CD4-positive, alpha-beta T cell (primary cell): ENCODE measurements around the gene KCNAB1. TPM values are rescaled to one million over a fixed set of nuclear protein-coding genes. Genes with fewer than 3 reads are reported as not detected.

ENCODE experiments used
- ATAC-seq: fragments of 200-7000 bp; cut with Tn5 transposase; one replicate; pipeline ENCODE4 v1.10.0; 2022; ENCODE audit warnings: mild to moderate bottlenecking; ENCODE audit not compliant: poor library complexity
- CTCF ChIA-PET: fragments of 350-600 bp; sonication (Branson Sonifier 250); formaldehyde crosslinking; loops from one replicate; lab custom pipeline; 2021; ENCODE audit warnings: antibody characterized with exemption, inconsistent platforms; lab: Charles Lee
- POLR2A ChIA-PET: fragments of 350-600 bp; sonication (Branson Sonifier 250); formaldehyde crosslinking; loops from one replicate; lab custom pipeline; 2021; ENCODE audit warnings: antibody characterized with exemption, inconsistent platforms; lab: Charles Lee
- DNase-seq, 14 experiments: peaks; one replicate each; pipeline ENCODE4 v3.0.0-alpha.2; 2013 to 2020; ENCODE audit warnings: mixed read lengths in 2 of 14
- H3K27ac ChIP-seq, 2 donors: one replicate each; pipeline versions ENCODE4 v1.5.1 to v1.7.0; 2013; ENCODE audit warnings: low read length in 2 of 2, low read depth in 1 of 2, mild to moderate bottlenecking in 1 of 2
- H3K27me3 ChIP-seq, 2 experiments: 1 replicate in 1 of 2; 2 replicates in 1 of 2; pipeline versions ENCODE4 v1.6.1 to v1.7.0; 2013; ENCODE audit warnings: low read length in 2 of 2, control low read depth in 1 of 2, mild to moderate bottlenecking in 1 of 2, moderate library complexity in 1 of 2; ENCODE audit not compliant: insufficient read depth in 2 of 2, control insufficient read depth in 1 of 2
- H3K36me3 ChIP-seq: one replicate; pipeline ENCODE4 v1.6.1; 2013; ENCODE audit warnings: low read length, control low read depth; ENCODE audit not compliant: insufficient read depth
- H3K4me1 ChIP-seq: one replicate; pipeline ENCODE4 v1.6.1; 2013; ENCODE audit warnings: low read length, control low read depth; ENCODE audit not compliant: insufficient read depth
- H3K4me3 ChIP-seq: one replicate; pipeline ENCODE4 v1.5.1; 2013; ENCODE audit warnings: mild to moderate bottlenecking, low read length, moderate library complexity
- H3K9me3 ChIP-seq, 2 experiments: 1 replicate in 1 of 2; 2 replicates in 1 of 2; pipeline versions ENCODE4 v1.6.1 to v1.7.0; 2013; ENCODE audit warnings: low read length in 2 of 2, mild to moderate bottlenecking in 2 of 2, control low read depth in 1 of 2, moderate library complexity in 1 of 2; ENCODE audit not compliant: control insufficient read depth in 1 of 2, insufficient read depth in 1 of 2
- H3K27ac Mint-ChIP-seq: one replicate; pipeline ENCODE4 v1.8.0; 2020; ENCODE audit warnings: mixed read lengths
- H3K27me3 Mint-ChIP-seq: one replicate; pipeline ENCODE4 v1.8.0; 2021; ENCODE audit warnings: mixed read lengths
- H3K36me3 Mint-ChIP-seq: one replicate; pipeline ENCODE4 v1.8.0; 2021; ENCODE audit warnings: low read depth, mixed read lengths
- H3K4me1 Mint-ChIP-seq: one replicate; pipeline ENCODE4 v1.8.0; 2021; ENCODE audit warnings: low read depth, mixed read lengths
- H3K4me3 Mint-ChIP-seq: one replicate; pipeline ENCODE4 v1.8.0; 2020; ENCODE audit warnings: mild to moderate bottlenecking, mixed read lengths
- H3K9me3 Mint-ChIP-seq: one replicate; pipeline ENCODE4 v1.8.0; 2020; ENCODE audit warnings: mixed read lengths
- intact Hi-C, 2 experiments: fragments of 100-400 bp; cut with DNase I in 1 of 2; cut with micrococcal nuclease in 1 of 2; formaldehyde crosslinking; loops; one replicate each; pipeline versions ENCODE4 v1.15.1 to v1.9.0; 2023 to 2025; cut with DNase I, micrococcal nuclease
- total RNA-seq, 174 experiments: library from RNA in 2 of 174; stranded (reverse) in 2 of 174; gene quantifications; one replicate each; pipeline ENCODE4 v1.2.3 and lab custom pipeline; 2021 to 2026
- TF ChIP-seq, protein P1 (sequence below): fragments of 200-600 bp; IDR thresholded peaks from one replicate; pipeline ENCODE4 v1.8.0; 2022; ENCODE audit warnings: antibody characterized with exemption, mild to moderate bottlenecking

The KCNAB1 gene
- total RNA-seq, 2 experiments from 2014 or later = 0.14 TPM; not detected in 1

- Mint-ChIP-seq H3K9me3 (no peaks in the 10 kb centered on the region), H3K4me1 (no peaks in the 10 kb centered on the region), H3K4me3 (no peak overlapping the region), H3K27ac (no peak overlapping the region), H3K27me3 (no peaks in the 10 kb centered on the region), H3K36me3 (no peaks in the 10 kb centered on the region)
- Histone ChIP-seq H3K4me1 (no peaks in the 10 kb centered on the region), H3K36me3 (no peaks in the 10 kb centered on the region), H3K27ac (no peak overlapping the region), H3K9me3 (no peaks in the 10 kb centered on the region), H3K27me3 (peaks cover 0 to 2% of the 10 kb centered on the region in 2 experiments), H3K4me3 (no peak overlapping the region)
- DNase-seq = no peak
- TF ChIP-seq, protein P1, sequence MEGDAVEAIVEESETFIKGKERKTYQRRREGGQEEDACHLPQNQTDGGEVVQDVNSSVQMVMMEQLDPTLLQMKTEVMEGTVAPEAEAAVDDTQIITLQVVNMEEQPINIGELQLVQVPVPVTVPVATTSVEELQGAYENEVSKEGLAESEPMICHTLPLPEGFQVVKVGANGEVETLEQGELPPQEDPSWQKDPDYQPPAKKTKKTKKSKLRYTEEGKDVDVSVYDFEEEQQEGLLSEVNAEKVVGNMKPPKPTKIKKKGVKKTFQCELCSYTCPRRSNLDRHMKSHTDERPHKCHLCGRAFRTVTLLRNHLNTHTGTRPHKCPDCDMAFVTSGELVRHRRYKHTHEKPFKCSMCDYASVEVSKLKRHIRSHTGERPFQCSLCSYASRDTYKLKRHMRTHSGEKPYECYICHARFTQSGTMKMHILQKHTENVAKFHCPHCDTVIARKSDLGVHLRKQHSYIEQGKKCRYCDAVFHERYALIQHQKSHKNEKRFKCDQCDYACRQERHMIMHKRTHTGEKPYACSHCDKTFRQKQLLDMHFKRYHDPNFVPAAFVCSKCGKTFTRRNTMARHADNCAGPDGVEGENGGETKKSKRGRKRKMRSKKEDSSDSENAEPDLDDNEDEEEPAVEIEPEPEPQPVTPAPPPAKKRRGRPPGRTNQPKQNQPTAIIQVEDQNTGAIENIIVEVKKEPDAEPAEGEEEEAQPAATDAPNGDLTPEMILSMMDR = no peak
- ATAC-seq = no peak
- intact Hi-C loops = no loop called here
- CTCF ChIA-PET = no interaction called here
- POLR2A ChIA-PET = no interaction called here
Measured at GRCh38 chr3:156376199-156376598, 255.8 kb downstream of the KCNAB1 start.

- ATAC-seq (no peak), DNase-seq (no peak)
- no peak overlapping the region for H3K27ac ChIP-seq
- H3K4me1 Mint-ChIP-seq = no peaks in the 10 kb centered on the region
- no peak overlapping the region for H3K4me3 ChIP-seq
- CTCF ChIA-PET = no interaction called here
- no peaks in the 10 kb centered on the region for H3K9me3 Mint-ChIP-seq
- no peaks in the 10 kb centered on the region for H3K4me1 ChIP-seq
- H3K36me3 ChIP-seq = no peaks in the 10 kb centered on the region
- no peaks in the 10 kb centered on the region for H3K27me3 Mint-ChIP-seq
- POLR2A ChIA-PET = no interaction called here
- H3K9me3 ChIP-seq = no peaks in the 10 kb centered on the region
- no peaks in the 10 kb centered on the region for H3K36me3 Mint-ChIP-seq
- H3K4me3 Mint-ChIP-seq = no peak overlapping the region
- H3K27ac Mint-ChIP-seq = no peak overlapping the region
- intact Hi-C loops = no loop called here
- TF ChIP-seq, protein P1 = no peak
- H3K27me3 ChIP-seq = peaks cover 0 to 2% of the 10 kb centered on the region in 2 experiments
Measured at GRCh38 chr3:156377266-156377665, 256.9 kb downstream of the KCNAB1 start.

GRCh38 chr3:156377718-156378117 is 257.3 kb downstream of the KCNAB1 start:
- ChIA-PET POLR2A (no interaction called here), CTCF (no interaction called here)
- Histone ChIP-seq H3K4me1 (no peaks in the 10 kb centered on the region), H3K36me3 (no peaks in the 10 kb centered on the region), H3K4me3 (no peak overlapping the region), H3K27ac (no peak overlapping the region), H3K27me3 (peaks cover 0 to 2% of the 10 kb centered on the region in 2 experiments), H3K9me3 (no peaks in the 10 kb centered on the region)
- H3K27me3 Mint-ChIP-seq = no peaks in the 10 kb centered on the region
- H3K4me1 Mint-ChIP-seq = no peaks in the 10 kb centered on the region
- ATAC-seq = no peak
- no peaks in the 10 kb centered on the region for H3K36me3 Mint-ChIP-seq
- H3K9me3 Mint-ChIP-seq = no peaks in the 10 kb centered on the region
- H3K4me3 Mint-ChIP-seq = no peak overlapping the region
- DNase-seq = no peak
- H3K27ac Mint-ChIP-seq = no peak overlapping the region
- intact Hi-C loops = no loop called here
- TF ChIP-seq, protein P1 = no peak
